KMS-11 (cell line): ENCODE data around the gene TEX2.

Experiments
- H2AFZ ChIP-seq: fragments of 200-600 bp; sonication (generic); 2 replicates; pipeline ENCODE4 v1.6.1; 2016; ENCODE audit warnings: antibody characterized with exemption, mixed run types, low read depth
- H3K27ac ChIP-seq: fragments of 200-600 bp; sonication (generic); 2 replicates; pipeline ENCODE4 v1.6.1; 2016; ENCODE audit warnings: mild to moderate bottlenecking, mixed run types
- H3K27me3 ChIP-seq: fragments of 200-600 bp; sonication (generic); 2 replicates; pipeline ENCODE4 v1.6.1; 2017; ENCODE audit warnings: mild to moderate bottlenecking, low read depth, mixed run types, moderate library complexity; ENCODE audit not compliant: insufficient read depth
- H3K36me3 ChIP-seq: fragments of 200-600 bp; sonication (generic); 2 replicates; pipeline ENCODE4 v1.6.1; 2017; ENCODE audit warnings: mild to moderate bottlenecking, mixed run types; ENCODE audit not compliant: insufficient read depth
- H3K4me1 ChIP-seq: fragments of 200-600 bp; sonication (generic); 2 replicates; pipeline ENCODE4 v1.6.1; 2016; ENCODE audit warnings: mild to moderate bottlenecking, low read depth, mixed run types; ENCODE audit not compliant: poor library complexity, severe bottlenecking
- H3K4me2 ChIP-seq: fragments of 200-600 bp; sonication (generic); 2 replicates; pipeline ENCODE4 v1.7.0; 2016; ENCODE audit warnings: mild to moderate bottlenecking, mixed run types
- H3K4me3 ChIP-seq: fragments of 200-600 bp; sonication (generic); IDR thresholded peaks from 2 replicates; pipeline ENCODE4 v1.6.1; 2017; ENCODE audit warnings: low read depth, low read length, mixed read lengths; ENCODE audit not compliant: insufficient read depth
- H3K79me2 ChIP-seq: fragments of 200-600 bp; sonication (generic); 2 replicates; pipeline ENCODE4 v1.6.1; 2016; ENCODE audit warnings: low read depth, mixed run types; ENCODE audit not compliant: insufficient read depth
- H3K9ac ChIP-seq: fragments of 200-600 bp; sonication (generic); 2 replicates; pipeline ENCODE4 v1.6.1; 2016; ENCODE audit warnings: mild to moderate bottlenecking, mixed run types
- H4K20me1 ChIP-seq: fragments of 200-600 bp; sonication (generic); 2 replicates; pipeline ENCODE4 v1.6.1; 2016; ENCODE audit warnings: mild to moderate bottlenecking, mixed run types; ENCODE audit not compliant: insufficient read depth
- TF ChIP-seq, protein P1 (sequence below): fragments of 200-600 bp; sonication (generic); conservative IDR thresholded peaks from 2 replicates; pipeline ENCODE4 v1.6.1; 2017; ENCODE audit warnings: low read depth, mild to moderate bottlenecking, antibody characterized with exemption, low read length, moderate library complexity, mixed read lengths

The TEX2 gene

DNA sequence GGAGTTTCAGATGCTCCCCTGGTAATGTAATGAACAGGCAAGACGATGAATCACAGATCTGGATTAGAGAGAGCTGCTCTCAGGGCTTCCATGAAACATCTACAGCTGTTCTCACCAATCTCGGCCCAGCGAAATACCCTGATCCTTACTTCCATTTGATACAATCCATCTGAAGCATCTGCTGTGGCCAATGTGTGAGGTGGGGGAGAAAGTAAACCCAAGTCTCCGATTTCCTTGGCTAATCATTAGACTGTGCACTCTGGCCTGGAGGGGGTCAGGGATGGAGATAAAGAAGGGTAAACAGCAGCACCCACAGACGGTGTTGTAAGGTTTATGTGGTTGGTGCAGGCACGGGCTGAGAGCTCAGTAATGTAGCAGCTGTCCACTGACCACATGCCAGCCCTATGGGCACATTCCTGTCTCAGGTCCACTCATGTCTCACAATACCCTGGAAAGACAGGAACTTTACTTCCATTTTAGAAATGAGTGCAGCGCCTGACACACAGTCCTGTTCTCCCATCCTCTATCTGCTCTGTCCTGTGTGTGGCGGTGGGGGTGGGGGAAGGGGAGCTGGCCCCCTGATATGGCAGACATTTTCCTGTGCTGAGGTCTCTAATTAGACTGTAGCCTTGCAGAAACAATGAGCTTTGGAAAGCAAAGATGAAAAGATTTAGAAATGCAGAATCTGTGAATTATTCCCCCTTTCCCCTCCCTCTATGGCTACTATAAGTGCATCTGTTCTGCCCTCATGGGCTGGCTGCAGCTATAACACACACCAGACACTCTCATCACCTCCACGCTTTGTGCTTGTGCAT lies 84.8 kb downstream of the TEX2 start:
- no peaks in the 10 kb centered on the region for H3K79me2 ChIP-seq
- H3K36me3 ChIP-seq = no peaks in the 10 kb centered on the region
- H4K20me1 ChIP-seq = no peaks in the 10 kb centered on the region
- no peak overlapping the region for H2AFZ ChIP-seq
- H3K4me1 ChIP-seq = no peaks in the 10 kb centered on the region
- H3K4me2 ChIP-seq = no peak overlapping the region
- TF ChIP-seq, protein P1, sequence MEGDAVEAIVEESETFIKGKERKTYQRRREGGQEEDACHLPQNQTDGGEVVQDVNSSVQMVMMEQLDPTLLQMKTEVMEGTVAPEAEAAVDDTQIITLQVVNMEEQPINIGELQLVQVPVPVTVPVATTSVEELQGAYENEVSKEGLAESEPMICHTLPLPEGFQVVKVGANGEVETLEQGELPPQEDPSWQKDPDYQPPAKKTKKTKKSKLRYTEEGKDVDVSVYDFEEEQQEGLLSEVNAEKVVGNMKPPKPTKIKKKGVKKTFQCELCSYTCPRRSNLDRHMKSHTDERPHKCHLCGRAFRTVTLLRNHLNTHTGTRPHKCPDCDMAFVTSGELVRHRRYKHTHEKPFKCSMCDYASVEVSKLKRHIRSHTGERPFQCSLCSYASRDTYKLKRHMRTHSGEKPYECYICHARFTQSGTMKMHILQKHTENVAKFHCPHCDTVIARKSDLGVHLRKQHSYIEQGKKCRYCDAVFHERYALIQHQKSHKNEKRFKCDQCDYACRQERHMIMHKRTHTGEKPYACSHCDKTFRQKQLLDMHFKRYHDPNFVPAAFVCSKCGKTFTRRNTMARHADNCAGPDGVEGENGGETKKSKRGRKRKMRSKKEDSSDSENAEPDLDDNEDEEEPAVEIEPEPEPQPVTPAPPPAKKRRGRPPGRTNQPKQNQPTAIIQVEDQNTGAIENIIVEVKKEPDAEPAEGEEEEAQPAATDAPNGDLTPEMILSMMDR = no peak
- H3K4me3 ChIP-seq = no peak overlapping the region
- H3K27me3 ChIP-seq = no peaks in the 10 kb centered on the region
- H3K27ac ChIP-seq = no peak overlapping the region
- H3K9ac ChIP-seq = no peak overlapping the region

GRCh38 chr17:64177311-64178010 lies 85.6 kb downstream of the TEX2 start:
- H3K36me3 ChIP-seq = no peaks in the 10 kb centered on the region
- H3K79me2 ChIP-seq = no peaks in the 10 kb centered on the region
- TF ChIP-seq, protein P1 = no peak
- no peaks in the 10 kb centered on the region for H4K20me1 ChIP-seq
- no peak overlapping the region for H3K4me3 ChIP-seq
- no peaks in the 10 kb centered on the region for H3K27me3 ChIP-seq
- H3K9ac ChIP-seq = no peak overlapping the region
- H3K27ac ChIP-seq = no peak overlapping the region
- H2AFZ ChIP-seq = no peak overlapping the region
- H3K4me1 ChIP-seq = no peaks in the 10 kb centered on the region
- H3K4me2 ChIP-seq = no peak overlapping the region

DNA sequence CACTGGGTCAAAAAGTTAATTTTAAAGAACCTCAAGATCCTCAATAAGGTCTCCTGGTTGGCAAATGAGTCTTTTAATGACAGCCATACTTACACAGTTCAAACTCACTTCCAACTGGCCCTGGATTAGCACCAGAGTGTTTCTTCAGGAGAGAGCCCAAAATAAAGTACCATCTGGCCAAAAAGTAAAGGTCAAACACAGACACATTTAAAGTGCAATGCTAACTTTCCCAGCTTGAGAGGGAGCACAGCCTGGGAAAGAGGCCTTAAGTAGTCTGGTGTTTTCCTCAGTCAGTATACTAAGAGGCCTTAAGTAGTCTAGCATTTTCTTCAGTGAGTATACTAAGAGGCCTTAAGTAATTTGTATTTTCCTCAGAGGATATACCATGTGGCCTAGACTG lies 86.5 kb downstream of the TEX2 start:
- H3K36me3 ChIP-seq = no peaks in the 10 kb centered on the region
- no peak overlapping the region for H3K4me2 ChIP-seq
- H2AFZ ChIP-seq = no peak overlapping the region
- no peak overlapping the region for H3K27ac ChIP-seq
- no peaks in the 10 kb centered on the region for H4K20me1 ChIP-seq
- no peak overlapping the region for H3K9ac ChIP-seq
- H3K79me2 ChIP-seq = no peaks in the 10 kb centered on the region
- no peaks in the 10 kb centered on the region for H3K27me3 ChIP-seq
- H3K4me1 ChIP-seq = no peaks in the 10 kb centered on the region
- H3K4me3 ChIP-seq = no peak overlapping the region
- TF ChIP-seq, protein P1 = no peak

DNA sequence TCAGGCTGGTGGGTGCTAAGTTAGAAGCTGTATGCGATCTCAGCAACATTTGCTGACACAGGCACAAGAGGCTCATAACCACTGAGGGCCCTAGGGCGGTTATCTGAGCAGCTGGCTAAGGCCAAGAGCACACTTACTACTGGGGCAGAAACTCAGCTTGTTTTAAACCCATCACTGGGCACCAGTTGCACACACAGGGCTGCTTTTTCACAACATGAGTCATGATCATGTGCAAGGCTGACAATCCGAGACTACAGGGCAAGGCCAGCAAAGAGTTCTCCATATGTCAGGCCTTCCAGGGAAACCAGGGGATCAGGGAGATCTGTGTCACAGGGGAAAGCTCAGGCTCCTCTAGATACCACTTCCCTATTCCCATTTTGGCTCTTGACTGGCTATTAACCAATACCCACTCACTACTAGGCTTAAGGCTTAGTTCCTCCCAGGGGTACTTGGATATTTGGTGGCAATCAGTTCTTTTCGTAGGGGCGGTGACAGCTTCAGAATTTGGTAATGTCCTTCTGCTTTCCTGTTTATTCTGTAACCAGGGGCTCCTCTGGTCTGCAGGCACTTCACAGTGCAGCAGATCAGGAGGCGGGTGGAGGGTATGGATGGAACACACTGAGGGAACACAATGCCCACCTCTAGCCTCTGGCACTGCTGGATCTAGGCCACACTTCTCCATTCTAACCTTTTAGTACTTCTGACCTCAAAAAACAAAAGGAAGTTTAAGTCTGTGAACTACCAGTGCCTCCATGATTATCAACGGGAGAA lies 88.2 kb downstream of the TEX2 start:
- no peak overlapping the region for H3K9ac ChIP-seq
- no peak overlapping the region for H3K27ac ChIP-seq
- no peak overlapping the region for H3K4me2 ChIP-seq
- no peak overlapping the region for H3K4me3 ChIP-seq
- TF ChIP-seq, protein P1 = no peak
- no peak overlapping the region for H2AFZ ChIP-seq
- no peaks in the 10 kb centered on the region for H3K4me1 ChIP-seq
- no peaks in the 10 kb centered on the region for H3K79me2 ChIP-seq
- H3K27me3 ChIP-seq = no peaks in the 10 kb centered on the region
- H4K20me1 ChIP-seq = no peaks in the 10 kb centered on the region
- no peaks in the 10 kb centered on the region for H3K36me3 ChIP-seq
